ENCODE results near the gene GPBP1.

The GPBP1 gene

GRCh38 chr5:57152316-57152715 is 21.5 kb upstream of the GPBP1 start:
- H2BK12ac ChIP-seq (ENCODE audit: low read length) = no peak overlapping the region
- no peaks in the 10 kb centered on the region for H3K79me1 ChIP-seq (ENCODE audit: low read length)
- H3K27me3 ChIP-seq (ENCODE audit: insufficient read depth, low read length) = no peaks in the 10 kb centered on the region
- peaks cover 0 to 2% of the 10 kb centered on the region in 2 experiments for H3K4me1 ChIP-seq (ENCODE audit: control insufficient read depth in 1 of 2, insufficient read depth in 2 of 2, low read length in 2 of 2)
- no peaks in the 10 kb centered on the region for H3K79me2 ChIP-seq (ENCODE audit: control insufficient read depth, insufficient read depth, low read length, poor library complexity)
- no peak overlapping the region for H4K12ac ChIP-seq (ENCODE audit: low read depth, low read length)
- H3K14ac ChIP-seq (ENCODE audit: low read length) = no peak overlapping the region
- no peak overlapping the region for H3K27ac ChIP-seq (ENCODE audit: low read depth, low read length)
- H3K4ac ChIP-seq (ENCODE audit: low read depth, low read length) = no peak overlapping the region
- H3K36me3 ChIP-seq (ENCODE audit: control insufficient read depth in 1 of 2, insufficient read depth in 2 of 2, low read length in 2 of 2) = no peaks in the 10 kb centered on the region
- whole genome bisulfite sequencing (ENCODE audit: extremely low coverage, insufficient coverage, insufficient read length) = no CpG with 5 or more reads among the region's 4 CpGs
- no peak overlapping the region for H4K91ac ChIP-seq (ENCODE audit: low read depth, low read length)
- no peak overlapping the region for H2BK120ac ChIP-seq (ENCODE audit: insufficient read depth, low read length, poor library complexity)
- no peak overlapping the region for H3K4me2 ChIP-seq (ENCODE audit: low read length)
- no peak overlapping the region for H4K8ac ChIP-seq (ENCODE audit: low read depth, low read length)
- H3K18ac ChIP-seq (ENCODE audit: low read length) = no peak overlapping the region
- no peak overlapping the region for H3K23ac ChIP-seq (ENCODE audit: low read length)
- no peak overlapping the region for H2AK5ac ChIP-seq (ENCODE audit: low read length)
- no peak overlapping the region for H2AFZ ChIP-seq (ENCODE audit: insufficient read depth, low read length, poor library complexity)
- H2BK5ac ChIP-seq (ENCODE audit: low read depth, low read length, poor library complexity) = no peak overlapping the region
- H3K9ac ChIP-seq (ENCODE audit: low read length) = no peak overlapping the region
- no peak overlapping the region for H3K4me3 ChIP-seq (ENCODE audit: low read depth, low read length)
- peaks cover 2% of the 10 kb centered on the region for H3K9me3 ChIP-seq (ENCODE audit: insufficient read depth, low read depth, low read length)
- DNase-seq = no peak

DNA sequence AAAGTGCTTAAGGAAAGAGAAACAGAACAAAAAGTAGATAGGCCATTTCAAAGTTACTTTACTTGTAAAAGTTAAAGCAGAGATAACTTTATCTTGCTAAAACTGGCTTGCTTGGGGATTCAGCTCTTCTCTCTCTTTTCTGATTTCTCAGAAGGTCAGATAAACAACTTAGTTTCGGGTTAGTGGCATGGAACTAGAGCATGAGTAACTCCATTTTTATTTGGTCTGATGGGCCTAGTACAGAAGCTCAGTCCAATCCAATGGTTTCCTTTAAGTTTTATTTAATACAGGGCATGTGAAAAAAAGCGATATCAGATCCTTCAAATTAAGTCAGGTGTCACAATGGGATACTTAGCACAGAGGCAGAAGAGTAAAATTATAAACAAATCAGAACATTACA is 18.8 kb upstream of the GPBP1 start:
- peaks cover 0 to 1% of the 10 kb centered on the region in 2 experiments for H3K4me1 ChIP-seq (ENCODE audit: control insufficient read depth in 1 of 2, insufficient read depth in 2 of 2, low read length in 2 of 2)
- no peaks in the 10 kb centered on the region for H3K79me2 ChIP-seq (ENCODE audit: control insufficient read depth, insufficient read depth, low read length, poor library complexity)
- no peak overlapping the region for H3K14ac ChIP-seq (ENCODE audit: low read length)
- H3K9me3 ChIP-seq (ENCODE audit: insufficient read depth, low read depth, low read length) = peaks cover 2% of the 10 kb centered on the region
- H2AK5ac ChIP-seq (ENCODE audit: low read length) = no peak overlapping the region
- no peak overlapping the region for H3K4ac ChIP-seq (ENCODE audit: low read depth, low read length)
- no peak overlapping the region for H4K8ac ChIP-seq (ENCODE audit: low read depth, low read length)
- no peaks in the 10 kb centered on the region for H3K36me3 ChIP-seq (ENCODE audit: control insufficient read depth in 1 of 2, insufficient read depth in 2 of 2, low read length in 2 of 2)
- H3K4me3 ChIP-seq (ENCODE audit: low read depth, low read length) = no peak overlapping the region
- no peak overlapping the region for H4K91ac ChIP-seq (ENCODE audit: low read depth, low read length)
- no peak overlapping the region for H3K18ac ChIP-seq (ENCODE audit: low read length)
- H3K79me1 ChIP-seq (ENCODE audit: low read length) = peaks cover 1% of the 10 kb centered on the region
- no peak overlapping the region for H3K9ac ChIP-seq (ENCODE audit: low read length)
- H2AFZ ChIP-seq (ENCODE audit: insufficient read depth, low read length, poor library complexity) = no peak overlapping the region
- WGBS (ENCODE audit: extremely low coverage, insufficient coverage, insufficient read length) = no CpG with 5 or more reads among the region's 2 CpGs
- DNase-seq = no peak
- no peak overlapping the region for H3K23ac ChIP-seq (ENCODE audit: low read length)
- H2BK12ac ChIP-seq (ENCODE audit: low read length) = no peak overlapping the region
- no peak overlapping the region for H2BK5ac ChIP-seq (ENCODE audit: low read depth, low read length, poor library complexity)
- H3K27ac ChIP-seq (ENCODE audit: low read depth, low read length) = no peak overlapping the region
- H2BK120ac ChIP-seq (ENCODE audit: insufficient read depth, low read length, poor library complexity) = no peak overlapping the region
- H3K4me2 ChIP-seq (ENCODE audit: low read length) = no peak overlapping the region
- no peak overlapping the region for H4K12ac ChIP-seq (ENCODE audit: low read depth, low read length)
- no peaks in the 10 kb centered on the region for H3K27me3 ChIP-seq (ENCODE audit: insufficient read depth, low read length)

DNA sequence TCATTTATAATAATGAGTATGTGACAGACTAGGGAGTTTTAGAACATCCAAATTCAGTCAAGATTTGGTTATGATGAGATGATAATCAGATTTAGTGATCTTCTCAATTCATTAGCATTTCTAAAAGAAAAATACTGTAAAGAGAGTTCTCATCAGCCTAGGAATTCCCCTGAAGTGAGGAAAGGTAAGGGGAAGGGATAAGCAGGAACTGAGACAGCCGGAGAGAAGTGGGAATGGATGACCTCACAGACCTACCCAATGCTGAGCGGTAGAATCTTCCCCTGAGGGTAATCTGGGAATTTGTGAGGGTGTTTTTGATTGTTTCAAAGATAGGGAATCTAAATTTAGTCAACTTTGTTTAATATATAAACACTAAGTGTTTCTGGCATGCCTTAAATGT is 16.7 kb upstream of the GPBP1 start:
- Histone ChIP-seq H4K8ac (ENCODE audit: low read depth, low read length) (no peak overlapping the region), H3K27me3 (ENCODE audit: insufficient read depth, low read length) (no peaks in the 10 kb centered on the region), H4K91ac (ENCODE audit: low read depth, low read length) (no peak overlapping the region), H3K18ac (ENCODE audit: low read length) (no peak overlapping the region), H3K23ac (ENCODE audit: low read length) (no peak overlapping the region), H2BK12ac (ENCODE audit: low read length) (no peak overlapping the region), H4K12ac (ENCODE audit: low read depth, low read length) (no peak overlapping the region), H3K36me3 (ENCODE audit: control insufficient read depth in 1 of 2, insufficient read depth in 2 of 2, low read length in 2 of 2) (no peaks in the 10 kb centered on the region), H3K14ac (ENCODE audit: low read length) (no peak overlapping the region), H2BK120ac (ENCODE audit: insufficient read depth, low read length, poor library complexity) (no peak overlapping the region), H3K4me1 (ENCODE audit: control insufficient read depth in 1 of 2, insufficient read depth in 2 of 2, low read length in 2 of 2) (no peaks in the 10 kb centered on the region), H3K4ac (ENCODE audit: low read depth, low read length) (no peak overlapping the region), H3K9ac (ENCODE audit: low read length) (no peak overlapping the region), H3K79me2 (ENCODE audit: control insufficient read depth, insufficient read depth, low read length, poor library complexity) (no peaks in the 10 kb centered on the region), H3K27ac (ENCODE audit: low read depth, low read length) (no peak overlapping the region), H2AK5ac (ENCODE audit: low read length) (no peak overlapping the region), H2AFZ (ENCODE audit: insufficient read depth, low read length, poor library complexity) (no peak overlapping the region), H3K4me3 (ENCODE audit: low read depth, low read length) (no peak overlapping the region), H3K79me1 (ENCODE audit: low read length) (peaks cover 1% of the 10 kb centered on the region), H3K9me3 (ENCODE audit: insufficient read depth, low read depth, low read length) (peaks cover 2% of the 10 kb centered on the region), H3K4me2 (ENCODE audit: low read length) (no peak overlapping the region), H2BK5ac (ENCODE audit: low read depth, low read length, poor library complexity) (no peak overlapping the region)
- no CpG with 5 or more reads among the region's 2 CpGs for WGBS (ENCODE audit: extremely low coverage, insufficient coverage, insufficient read length)
- peak; percentile 23 to 34 for DNase-seq

GRCh38 chr5:57157666-57158065 is 16.2 kb upstream of the GPBP1 start:
- Histone ChIP-seq H3K4me3 (ENCODE audit: low read depth, low read length) (no peak overlapping the region), H3K18ac (ENCODE audit: low read length) (no peak overlapping the region), H4K12ac (ENCODE audit: low read depth, low read length) (no peak overlapping the region), H2AFZ (ENCODE audit: insufficient read depth, low read length, poor library complexity) (no peak overlapping the region), H2BK12ac (ENCODE audit: low read length) (no peak overlapping the region), H3K9me3 (ENCODE audit: insufficient read depth, low read depth, low read length) (peaks cover 2% of the 10 kb centered on the region), H2BK120ac (ENCODE audit: insufficient read depth, low read length, poor library complexity) (no peak overlapping the region), H2AK5ac (ENCODE audit: low read length) (no peak overlapping the region), H3K27me3 (ENCODE audit: insufficient read depth, low read length) (no peaks in the 10 kb centered on the region), H3K23ac (ENCODE audit: low read length) (no peak overlapping the region), H3K36me3 (ENCODE audit: control insufficient read depth in 1 of 2, insufficient read depth in 2 of 2, low read length in 2 of 2) (no peaks in the 10 kb centered on the region), H3K79me1 (ENCODE audit: low read length) (peaks cover 1% of the 10 kb centered on the region), H3K4ac (ENCODE audit: low read depth, low read length) (no peak overlapping the region), H3K14ac (ENCODE audit: low read length) (no peak overlapping the region), H4K91ac (ENCODE audit: low read depth, low read length) (no peak overlapping the region), H3K4me2 (ENCODE audit: low read length) (no peak overlapping the region), H3K27ac (ENCODE audit: low read depth, low read length) (no peak overlapping the region), H3K79me2 (ENCODE audit: control insufficient read depth, insufficient read depth, low read length, poor library complexity) (no peaks in the 10 kb centered on the region), H3K9ac (ENCODE audit: low read length) (no peak overlapping the region), H4K8ac (ENCODE audit: low read depth, low read length) (no peak overlapping the region), H3K4me1 (ENCODE audit: control insufficient read depth in 1 of 2, insufficient read depth in 2 of 2, low read length in 2 of 2) (no peaks in the 10 kb centered on the region), H2BK5ac (ENCODE audit: low read depth, low read length, poor library complexity) (no peak overlapping the region)
- no CpG with 5 or more reads among the region's 7 CpGs for WGBS (ENCODE audit: extremely low coverage, insufficient coverage, insufficient read length)
- no peak for DNase-seq
